ENCODE results near the gene GRIN2B. TPM values are rescaled to one million over a fixed set of nuclear protein-coding genes. Genes with fewer than 3 reads are reported as not detected.

GRIN2B gene
- total and polyA plus RNA-seq, 2 of the 13 experiments (the other 11 are each of a cell fraction or from before 2014, with no cell fraction given): 0.05 to 0.13 TPM

- Histone ChIP-seq H3K79me2 (ENCODE audit: insufficient read depth, low read length) (no peaks in the 10 kb centered on the region), H4K20me1 (ENCODE audit: insufficient read depth, low read length) (no peaks in the 10 kb centered on the region), H2AFZ (ENCODE audit: low read length) (no peak overlapping the region), H3K27me3 (ENCODE audit: control insufficient read depth in 1 of 2, insufficient read depth in 2 of 2, low read length in 2 of 2) (no peaks in the 10 kb centered on the region), H3K4me1 (ENCODE audit: insufficient read depth, low read length) (no peaks in the 10 kb centered on the region), H3K4me3 (replicated peaks in 1 of 3; ENCODE audit: insufficient read depth in 1 of 3, low read depth in 2 of 3, low read length in 3 of 3) (no peak overlapping the region), H3K36me3 (replicated peaks in 1 of 2; ENCODE audit: control insufficient read depth in 1 of 2, insufficient read depth in 2 of 2, low read length in 2 of 2) (no peaks in the 10 kb centered on the region), H3K27ac (ENCODE audit: extremely low read length, insufficient read depth, low read length) (no peak overlapping the region), H3K9ac (ENCODE audit: insufficient read depth, low read depth, low read length) (no peak overlapping the region), H3K4me2 (ENCODE audit: low read depth, low read length) (no peak overlapping the region), H3K9me3 (ENCODE audit: low read length) (no peaks in the 10 kb centered on the region)
- intact Hi-C loops (cut with micrococcal nuclease; ENCODE audit: unreplicated experiment): no loop called here
- FAIRE-seq (no peak), ATAC-seq (no peak), DNase-seq (ENCODE audit: low spot score) (no peak)
- no TSS peak for BruUV-seq (replicated peaks)
- POLR2A ChIA-PET: no interaction called here
- TF ChIP-seq MAFF (IDR thresholded peaks at IDR 0.05; ENCODE audit: low read depth, low read length) (peak; percentile 71), IRF1 (CRISPR knock-in tag; IDR thresholded peaks at IDR 0.05; ENCODE audit: low read depth) (no peak), ZNF335 (CRISPR knock-in tag; IDR thresholded peaks at IDR 0.05) (no peak), MAFK (conservative IDR thresholded peaks at IDR 0.05 in 1 of 2, IDR thresholded peaks at IDR 0.05 in 1 of 2; ENCODE audit: low read length in 2 of 2) (peak; percentile 64 to 78)
- CTCF ChIA-PET (ENCODE audit: low intra/inter-chr PET ratio, low total read pairs): no interaction called here
- WGBS (ENCODE audit: low lambda C conversion rate): 3% methylated on average over 2 of the region's 2 CpGs
- in situ Hi-C loops (cut with HindIII; ENCODE audit: extremely low pct_ligation_motif_present, low pct_unique_long_range_greater_than_20kb): no loop called here
Observed at GRCh38 chr12:14018080-14018479, 36.7 kb upstream of the GRIN2B start.

DNA sequence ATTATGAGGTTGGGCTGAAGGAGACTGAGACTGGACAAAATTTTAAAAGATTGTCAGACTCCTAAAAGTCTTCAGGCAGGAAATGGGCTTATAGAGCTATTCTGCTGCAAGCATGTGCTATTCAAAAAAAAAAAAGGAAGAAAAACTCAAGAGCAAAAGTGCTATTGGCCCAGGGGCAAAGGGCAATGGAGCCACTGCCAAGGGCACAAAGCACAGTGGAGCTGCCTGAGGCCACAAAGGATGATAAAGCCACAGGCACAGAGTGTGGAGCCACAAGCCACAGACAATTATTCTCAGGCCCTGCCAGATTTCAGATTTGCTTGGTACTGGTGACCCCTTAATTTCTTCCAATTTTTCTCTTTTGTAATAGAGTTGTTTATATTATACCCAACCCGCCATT, 29.6 kb upstream of the GRIN2B start:
- H3K9ac ChIP-seq (ENCODE audit: insufficient read depth, low read depth, low read length): no peak overlapping the region
- no peak for ATAC-seq
- in situ Hi-C loops (cut with HindIII; ENCODE audit: extremely low pct_ligation_motif_present, low pct_unique_long_range_greater_than_20kb) (no loop called here), intact Hi-C loops (cut with micrococcal nuclease; ENCODE audit: unreplicated experiment) (no loop called here)
- H3K4me2 ChIP-seq (ENCODE audit: low read depth, low read length): no peak overlapping the region
- ChIA-PET CTCF (ENCODE audit: low intra/inter-chr PET ratio, low total read pairs) (no interaction called here), POLR2A (no interaction called here)
- H2AFZ ChIP-seq (ENCODE audit: low read length): no peak overlapping the region
- H3K4me1 ChIP-seq (ENCODE audit: insufficient read depth, low read length): no peaks in the 10 kb centered on the region
- no peaks in the 10 kb centered on the region for H3K79me2 ChIP-seq (ENCODE audit: insufficient read depth, low read length)
- no peak for FAIRE-seq
- WGBS (ENCODE audit: low lambda C conversion rate): 7% methylated on average over 1 of the region's 1 CpG
- no peak overlapping the region for H3K4me3 ChIP-seq (replicated peaks in 1 of 3; ENCODE audit: insufficient read depth in 1 of 3, low read depth in 2 of 3, low read length in 3 of 3)
- H3K27me3 ChIP-seq (ENCODE audit: control insufficient read depth in 1 of 2, insufficient read depth in 2 of 2, low read length in 2 of 2): no peaks in the 10 kb centered on the region
- H4K20me1 ChIP-seq (ENCODE audit: insufficient read depth, low read length): no peaks in the 10 kb centered on the region
- H3K36me3 ChIP-seq (replicated peaks in 1 of 2; ENCODE audit: control insufficient read depth in 1 of 2, insufficient read depth in 2 of 2, low read length in 2 of 2): no peaks in the 10 kb centered on the region
- H3K27ac ChIP-seq (ENCODE audit: extremely low read length, insufficient read depth, low read length): no peak overlapping the region
- H3K9me3 ChIP-seq (ENCODE audit: low read length): no peaks in the 10 kb centered on the region; the same call in 1 of the 2 replicates
- no peak for TF ChIP-seq ZNF737 (CRISPR knock-in tag; IDR thresholded peaks at IDR 0.05; ENCODE audit: borderline replicate concordance)
- TF ChIP-seq, protein P1, sequence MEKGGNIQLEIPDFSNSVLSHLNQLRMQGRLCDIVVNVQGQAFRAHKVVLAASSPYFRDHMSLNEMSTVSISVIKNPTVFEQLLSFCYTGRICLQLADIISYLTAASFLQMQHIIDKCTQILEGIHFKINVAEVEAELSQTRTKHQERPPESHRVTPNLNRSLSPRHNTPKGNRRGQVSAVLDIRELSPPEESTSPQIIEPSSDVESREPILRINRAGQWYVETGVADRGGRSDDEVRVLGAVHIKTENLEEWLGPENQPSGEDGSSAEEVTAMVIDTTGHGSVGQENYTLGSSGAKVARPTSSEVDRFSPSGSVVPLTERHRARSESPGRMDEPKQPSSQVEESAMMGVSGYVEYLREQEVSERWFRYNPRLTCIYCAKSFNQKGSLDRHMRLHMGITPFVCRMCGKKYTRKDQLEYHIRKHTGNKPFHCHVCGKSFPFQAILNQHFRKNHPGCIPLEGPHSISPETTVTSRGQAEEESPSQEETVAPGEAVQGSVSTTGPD (CRISPR knock-in tag; IDR thresholded peaks at IDR 0.05): no peak
- no peak for TF ChIP-seq STAG1 (CRISPR knock-in tag; IDR thresholded peaks at IDR 0.05)
- no peak for TF ChIP-seq YEATS2 (CRISPR knock-in tag; IDR thresholded peaks at IDR 0.05; ENCODE audit: borderline replicate concordance)
- TF ChIP-seq AKNA (CRISPR knock-in tag; IDR thresholded peaks at IDR 0.05; ENCODE audit: borderline replicate concordance): no peak
- no peak for TF ChIP-seq NFATC3 (CRISPR knock-in tag; IDR thresholded peaks at IDR 0.05)
- DNase-seq (ENCODE audit: low spot score): no peak
- no TSS peak for BruUV-seq (replicated peaks)

Data from HepG2 (cell line).